KMS-11 (cell line): ENCODE data around the gene RDH14.

Experiments used
- H2AFZ ChIP-seq: fragments of 200-600 bp; sonication (generic); 2 replicates; pipeline ENCODE4 v1.6.1; 2016; ENCODE audit warnings: antibody characterized with exemption, mixed run types, low read depth
- H3K27ac ChIP-seq: fragments of 200-600 bp; sonication (generic); 2 replicates; pipeline ENCODE4 v1.6.1; 2016; ENCODE audit warnings: mild to moderate bottlenecking, mixed run types
- H3K27me3 ChIP-seq: fragments of 200-600 bp; sonication (generic); 2 replicates; pipeline ENCODE4 v1.6.1; 2017; ENCODE audit warnings: mild to moderate bottlenecking, low read depth, mixed run types, moderate library complexity; ENCODE audit not compliant: insufficient read depth
- H3K36me3 ChIP-seq: fragments of 200-600 bp; sonication (generic); 2 replicates; pipeline ENCODE4 v1.6.1; 2017; ENCODE audit warnings: mild to moderate bottlenecking, mixed run types; ENCODE audit not compliant: insufficient read depth
- H3K4me1 ChIP-seq: fragments of 200-600 bp; sonication (generic); 2 replicates; pipeline ENCODE4 v1.6.1; 2016; ENCODE audit warnings: mild to moderate bottlenecking, low read depth, mixed run types; ENCODE audit not compliant: poor library complexity, severe bottlenecking
- H3K4me2 ChIP-seq: fragments of 200-600 bp; sonication (generic); 2 replicates; pipeline ENCODE4 v1.7.0; 2016; ENCODE audit warnings: mild to moderate bottlenecking, mixed run types
- H3K4me3 ChIP-seq: fragments of 200-600 bp; sonication (generic); IDR thresholded peaks from 2 replicates; pipeline ENCODE4 v1.6.1; 2017; ENCODE audit warnings: low read depth, low read length, mixed read lengths; ENCODE audit not compliant: insufficient read depth
- H3K79me2 ChIP-seq: fragments of 200-600 bp; sonication (generic); 2 replicates; pipeline ENCODE4 v1.6.1; 2016; ENCODE audit warnings: low read depth, mixed run types; ENCODE audit not compliant: insufficient read depth
- H3K9ac ChIP-seq: fragments of 200-600 bp; sonication (generic); 2 replicates; pipeline ENCODE4 v1.6.1; 2016; ENCODE audit warnings: mild to moderate bottlenecking, mixed run types
- H4K20me1 ChIP-seq: fragments of 200-600 bp; sonication (generic); 2 replicates; pipeline ENCODE4 v1.6.1; 2016; ENCODE audit warnings: mild to moderate bottlenecking, mixed run types; ENCODE audit not compliant: insufficient read depth
- CTCF ChIP-seq: fragments of 200-600 bp; sonication (generic); conservative IDR thresholded peaks from 2 replicates; pipeline ENCODE4 v1.6.1; 2017; ENCODE audit warnings: low read depth, mild to moderate bottlenecking, antibody characterized with exemption, low read length, moderate library complexity, mixed read lengths

The RDH14 gene

GRCh38 chr2:18585526-18585925 lies 25.1 kb upstream of the RDH14 start:
- Histone ChIP-seq H3K79me2 (no peaks in the 10 kb centered on the region), H2AFZ (no peak overlapping the region), H3K4me3 (no peak overlapping the region), H4K20me1 (no peaks in the 10 kb centered on the region), H3K36me3 (no peaks in the 10 kb centered on the region), H3K4me1 (no peaks in the 10 kb centered on the region), H3K4me2 (no peak overlapping the region), H3K9ac (no peak overlapping the region), H3K27me3 (no peaks in the 10 kb centered on the region), H3K27ac (no peak overlapping the region)
- TF ChIP-seq CTCF, result no peak

DNA sequence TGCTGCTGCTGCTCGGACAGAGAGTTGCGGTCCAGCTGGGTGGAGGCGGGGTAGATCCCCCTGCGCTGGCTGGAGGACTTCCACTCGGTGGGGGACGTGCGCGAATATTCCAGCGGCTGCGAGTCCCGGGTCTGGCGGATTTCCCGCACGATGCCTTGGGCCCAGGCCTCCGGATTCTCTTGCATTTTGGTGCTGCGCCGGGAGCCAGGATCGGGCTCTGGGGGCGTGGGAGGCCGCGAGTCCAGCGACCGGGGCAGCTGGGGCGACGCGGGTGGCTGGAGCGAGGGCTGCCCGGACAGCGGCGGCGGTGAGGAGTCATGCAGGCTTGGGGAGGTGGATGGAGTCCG lies 24.1 kb upstream of the RDH14 start:
- Histone ChIP-seq H4K20me1 (no peaks in the 10 kb centered on the region), H2AFZ (no peak overlapping the region), H3K79me2 (no peaks in the 10 kb centered on the region), H3K4me2 (no peak overlapping the region), H3K36me3 (no peaks in the 10 kb centered on the region), H3K27ac (no peak overlapping the region), H3K9ac (no peak overlapping the region), H3K4me1 (no peaks in the 10 kb centered on the region), H3K27me3 (no peaks in the 10 kb centered on the region), H3K4me3 (no peak overlapping the region)
- TF ChIP-seq CTCF, result no peak

DNA sequence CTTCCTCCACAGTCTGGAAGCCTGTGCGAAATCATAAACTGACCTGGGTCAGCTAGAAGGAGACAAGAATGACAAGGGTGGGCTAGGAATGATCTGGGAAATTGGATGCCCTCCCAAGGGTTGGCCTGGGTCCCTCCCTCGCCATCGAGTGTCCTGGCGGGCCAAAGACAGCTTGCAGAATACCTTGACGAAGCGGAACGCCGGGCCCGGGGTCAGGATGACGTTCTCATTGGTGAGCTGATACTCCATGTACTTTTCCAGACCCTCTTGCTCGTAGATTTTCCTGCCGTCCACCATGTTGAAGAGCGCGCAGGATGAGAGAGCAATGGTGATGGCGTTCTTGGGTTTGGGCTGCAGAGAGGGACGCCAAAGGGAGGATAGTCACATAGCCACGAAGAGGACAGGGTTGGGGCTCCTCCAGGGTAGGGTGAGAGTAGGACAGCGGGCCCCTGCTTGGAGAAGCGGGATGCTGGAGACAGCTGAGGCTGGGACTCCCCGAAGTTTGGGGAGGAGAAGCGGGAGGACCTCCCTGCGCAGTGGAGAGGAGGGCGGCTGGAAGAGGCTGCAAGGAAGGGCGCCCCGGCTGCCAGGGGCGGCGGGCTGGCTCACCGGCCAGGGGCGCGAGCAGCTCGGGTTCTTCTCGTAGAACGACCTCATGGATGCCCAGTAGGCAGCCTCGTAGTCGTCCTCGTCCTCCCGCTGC lies 23.6 kb upstream of the RDH14 start:
- Histone ChIP-seq H3K9ac (no peak overlapping the region), H3K4me1 (no peaks in the 10 kb centered on the region), H3K4me2 (no peak overlapping the region), H3K4me3 (no peak overlapping the region), H3K27me3 (no peaks in the 10 kb centered on the region), H2AFZ (no peak overlapping the region), H3K79me2 (no peaks in the 10 kb centered on the region), H3K27ac (no peak overlapping the region), H3K36me3 (no peaks in the 10 kb centered on the region), H4K20me1 (no peaks in the 10 kb centered on the region)
- no peak for TF ChIP-seq CTCF

DNA sequence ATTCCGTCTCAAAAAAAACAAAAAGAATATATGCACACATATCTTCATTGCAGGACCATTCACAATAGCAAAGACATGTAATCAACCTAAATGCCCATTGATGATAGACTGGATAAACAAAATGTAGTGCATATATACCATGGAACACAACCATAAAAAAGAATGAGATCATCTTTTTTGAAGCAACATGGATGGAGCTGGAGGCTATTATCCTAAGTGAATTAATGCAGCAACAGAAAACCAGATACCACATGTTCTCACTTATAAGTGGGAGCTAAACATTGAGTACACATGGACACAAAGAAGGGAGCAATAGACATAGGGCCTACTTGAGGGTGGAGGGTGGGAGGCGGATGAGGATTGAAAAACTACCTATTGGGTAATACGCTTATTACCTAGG lies 20.2 kb upstream of the RDH14 start:
- Histone ChIP-seq H3K27me3 (no peaks in the 10 kb centered on the region), H3K36me3 (no peaks in the 10 kb centered on the region), H3K27ac (no peak overlapping the region), H2AFZ (no peak overlapping the region), H3K4me1 (no peaks in the 10 kb centered on the region), H4K20me1 (no peaks in the 10 kb centered on the region), H3K4me3 (no peak overlapping the region), H3K9ac (no peak overlapping the region), H3K4me2 (no peak overlapping the region), H3K79me2 (no peaks in the 10 kb centered on the region)
- TF ChIP-seq CTCF, result no peak
